AG09319 (cell line): Measurements from ENCODE around the gene LGALS16.

Source experiments
- DNase-seq: peaks from one replicate; pipeline ENCODE4 v3.0.0-alpha.2; 2010; ENCODE audit warnings: low read depth; ENCODE audit errors: extremely low read depth
- TF ChIP-seq, protein P1 (sequence below): IDR thresholded peaks from 2 replicates; pipeline ENCODE4 v1.5.1; 2011; ENCODE audit warnings: low read depth, mild to moderate bottlenecking, inconsistent platforms, low read length, moderate library complexity

The LGALS16 gene

GRCh38 chr19:39692166-39692565 lies 36.5 kb downstream of the LGALS16 start:
- TF ChIP-seq, protein P1, sequence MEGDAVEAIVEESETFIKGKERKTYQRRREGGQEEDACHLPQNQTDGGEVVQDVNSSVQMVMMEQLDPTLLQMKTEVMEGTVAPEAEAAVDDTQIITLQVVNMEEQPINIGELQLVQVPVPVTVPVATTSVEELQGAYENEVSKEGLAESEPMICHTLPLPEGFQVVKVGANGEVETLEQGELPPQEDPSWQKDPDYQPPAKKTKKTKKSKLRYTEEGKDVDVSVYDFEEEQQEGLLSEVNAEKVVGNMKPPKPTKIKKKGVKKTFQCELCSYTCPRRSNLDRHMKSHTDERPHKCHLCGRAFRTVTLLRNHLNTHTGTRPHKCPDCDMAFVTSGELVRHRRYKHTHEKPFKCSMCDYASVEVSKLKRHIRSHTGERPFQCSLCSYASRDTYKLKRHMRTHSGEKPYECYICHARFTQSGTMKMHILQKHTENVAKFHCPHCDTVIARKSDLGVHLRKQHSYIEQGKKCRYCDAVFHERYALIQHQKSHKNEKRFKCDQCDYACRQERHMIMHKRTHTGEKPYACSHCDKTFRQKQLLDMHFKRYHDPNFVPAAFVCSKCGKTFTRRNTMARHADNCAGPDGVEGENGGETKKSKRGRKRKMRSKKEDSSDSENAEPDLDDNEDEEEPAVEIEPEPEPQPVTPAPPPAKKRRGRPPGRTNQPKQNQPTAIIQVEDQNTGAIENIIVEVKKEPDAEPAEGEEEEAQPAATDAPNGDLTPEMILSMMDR, result no peak
- no peak for DNase-seq

GRCh38 chr19:39692822-39693221 lies 37.1 kb downstream of the LGALS16 start:
- no peak for DNase-seq
- TF ChIP-seq, protein P1, result no peak

DNA sequence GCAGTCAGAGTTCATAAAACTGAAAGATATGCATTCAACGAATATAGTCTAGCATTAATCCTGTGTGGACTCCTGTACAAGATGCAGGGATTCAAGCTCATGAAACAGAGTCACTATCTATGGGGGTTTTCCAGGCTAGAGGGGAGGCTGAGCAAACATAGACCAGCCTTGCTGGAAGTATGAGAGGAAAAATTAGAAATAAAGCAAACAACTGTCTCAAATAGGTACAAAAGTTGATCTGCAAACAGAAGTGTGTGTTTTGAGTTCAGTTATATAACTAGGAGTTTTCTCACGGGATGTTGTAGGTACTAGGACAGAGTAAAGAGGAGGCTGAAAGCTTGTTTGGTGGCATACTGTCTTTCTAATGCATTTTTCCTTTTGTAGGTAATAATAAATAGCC lies 40.0 kb downstream of the LGALS16 start:
- TF ChIP-seq, protein P1, result no peak
- no peak for DNase-seq

GRCh38 chr19:39696387-39696786 lies 40.7 kb downstream of the LGALS16 start:
- TF ChIP-seq, protein P1, result no peak
- no peak for DNase-seq

- no peak for DNase-seq
- TF ChIP-seq, protein P1, result no peak
These were observed 42.8 kb downstream of the LGALS16 start for GRCh38 chr19:39698535-39698934.

- TF ChIP-seq, protein P1, result no peak
- DNase-seq, result no peak
These were observed 45.6 kb downstream of the LGALS16 start for GRCh38 chr19:39701291-39701690.

GRCh38 chr19:39704181-39705044 lies 48.7 kb downstream of the LGALS16 start, which contains the start of gene LGALS14:
Gene LGALS14 (plus strand): TSS chr19:39704481. CDS start chr19:39704529, 48 bp downstream.
- TF ChIP-seq, protein P1, result no peak
- DNase-seq, result no peak
